Body of pancreas (tissue), 4 donors: ENCODE results near the gene PCDHB12.

Experiments used
- POLR2A ChIP-seq, 3 donors: fragments of 450-650 bp; IDR thresholded peaks; one replicate each; pipeline ENCODE4 v1.6.1; 2016; ENCODE audit warnings: antibody characterized with exemption in 3 of 3, mild to moderate bottlenecking in 2 of 3
- TF ChIP-seq, protein P1 (sequence below), 7 experiments: fragments of 450-650 bp in 4 of 7; fragments of 200-600 bp in 3 of 7; sonication (generic) in 3 of 7; IDR thresholded peaks; one replicate each; pipeline ENCODE4 v1.5.1; 2016 to 2019; ENCODE audit warnings: antibody characterized with exemption in 7 of 7

DNA sequence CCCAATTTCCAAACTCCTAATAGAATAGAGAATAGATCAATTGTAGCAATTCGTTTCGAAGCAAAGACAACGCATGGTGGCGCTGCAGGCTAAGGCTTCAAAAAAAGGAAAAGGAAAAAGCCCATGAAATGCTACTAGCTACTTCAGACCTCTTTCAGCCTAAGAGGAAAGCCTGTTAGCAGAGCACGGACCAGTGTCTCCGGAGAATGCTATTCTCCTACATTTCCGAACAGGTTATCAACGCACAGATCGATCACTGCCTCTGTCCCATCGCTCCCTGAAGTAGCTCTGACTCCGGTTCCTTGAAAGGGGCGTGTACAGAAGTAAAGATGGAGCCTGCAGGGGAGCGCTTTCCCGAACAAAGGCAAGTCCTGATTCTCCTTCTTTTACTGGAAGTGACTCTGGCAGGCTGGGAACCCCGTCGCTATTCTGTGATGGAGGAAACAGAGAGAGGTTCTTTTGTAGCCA is 36.8 kb downstream of the PCDHB12 start, which contains the start of gene PCDHB15:
- TF ChIP-seq POLR2A (IDR thresholded peaks at IDR 0.05) = no peak
- TF ChIP-seq, protein P1, sequence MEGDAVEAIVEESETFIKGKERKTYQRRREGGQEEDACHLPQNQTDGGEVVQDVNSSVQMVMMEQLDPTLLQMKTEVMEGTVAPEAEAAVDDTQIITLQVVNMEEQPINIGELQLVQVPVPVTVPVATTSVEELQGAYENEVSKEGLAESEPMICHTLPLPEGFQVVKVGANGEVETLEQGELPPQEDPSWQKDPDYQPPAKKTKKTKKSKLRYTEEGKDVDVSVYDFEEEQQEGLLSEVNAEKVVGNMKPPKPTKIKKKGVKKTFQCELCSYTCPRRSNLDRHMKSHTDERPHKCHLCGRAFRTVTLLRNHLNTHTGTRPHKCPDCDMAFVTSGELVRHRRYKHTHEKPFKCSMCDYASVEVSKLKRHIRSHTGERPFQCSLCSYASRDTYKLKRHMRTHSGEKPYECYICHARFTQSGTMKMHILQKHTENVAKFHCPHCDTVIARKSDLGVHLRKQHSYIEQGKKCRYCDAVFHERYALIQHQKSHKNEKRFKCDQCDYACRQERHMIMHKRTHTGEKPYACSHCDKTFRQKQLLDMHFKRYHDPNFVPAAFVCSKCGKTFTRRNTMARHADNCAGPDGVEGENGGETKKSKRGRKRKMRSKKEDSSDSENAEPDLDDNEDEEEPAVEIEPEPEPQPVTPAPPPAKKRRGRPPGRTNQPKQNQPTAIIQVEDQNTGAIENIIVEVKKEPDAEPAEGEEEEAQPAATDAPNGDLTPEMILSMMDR (IDR thresholded peaks at IDR 0.05) = peak in 3 of 7 experiments; percentile 14 to 20 (median 19)
